ENCODE results near the gene ELOVL6.

The ELOVL6 gene

DNA sequence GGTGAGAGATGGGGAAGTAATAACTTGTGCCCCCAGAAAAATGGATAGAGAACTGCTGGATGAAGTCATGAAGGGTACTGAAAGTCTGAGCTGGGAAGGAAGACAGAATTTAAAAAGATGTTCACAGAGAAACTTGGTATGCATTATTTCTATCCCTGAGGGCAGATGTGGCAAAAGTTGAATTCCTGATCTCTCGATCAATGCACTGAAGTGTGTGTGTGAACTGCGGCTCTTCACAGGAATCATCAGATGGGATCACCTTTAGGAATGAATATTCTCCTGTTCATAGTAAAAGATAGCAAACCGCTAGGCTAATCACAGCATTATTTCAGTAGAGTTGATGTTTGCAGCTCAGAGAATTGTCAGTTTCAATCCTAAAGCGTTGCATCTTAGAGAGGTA lies 86.4 kb downstream of the ELOVL6 start:
- Histone ChIP-seq H3K27ac (no peak overlapping the region), H3K4me3 (no peak overlapping the region)
- TF ChIP-seq CTCF (IDR thresholded peaks at IDR 0.05): no peak
- DNase-seq (ENCODE audit: low spot score): no peak

- Histone ChIP-seq H3K4me3 (no peak overlapping the region), H3K27ac (no peak overlapping the region)
- DNase-seq (ENCODE audit: low spot score): no peak
- no peak for TF ChIP-seq CTCF (IDR thresholded peaks at IDR 0.05)
Observed at GRCh38 chr4:110109455-110109854, 89.0 kb downstream of the ELOVL6 start.

- Histone ChIP-seq H3K27ac (no peak overlapping the region), H3K4me3 (no peak overlapping the region)
- DNase-seq (ENCODE audit: low spot score): no peak
- no peak for TF ChIP-seq CTCF (IDR thresholded peaks at IDR 0.05)
Observed at GRCh38 chr4:110108960-110109359, 89.5 kb downstream of the ELOVL6 start.

DNA sequence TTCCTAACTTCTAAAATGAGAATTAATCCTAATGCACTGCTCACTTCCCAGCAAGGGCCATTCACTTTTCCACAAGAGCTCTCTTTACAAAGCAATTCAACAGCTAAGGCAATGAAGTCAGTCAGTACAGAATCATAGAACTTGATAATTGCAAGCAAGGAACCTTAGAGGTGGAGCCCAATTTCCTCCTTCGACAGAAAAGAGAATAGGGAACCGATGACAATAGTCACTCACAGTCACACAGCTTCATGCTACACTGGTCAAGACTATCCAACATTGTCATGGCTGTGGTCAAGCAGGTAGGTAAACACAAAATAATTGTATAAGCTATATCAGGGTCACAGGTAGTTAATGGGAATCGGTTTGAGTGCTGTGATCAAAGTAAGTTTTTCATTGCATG lies 90.0 kb downstream of the ELOVL6 start:
- no peak overlapping the region for H3K27ac ChIP-seq
- no peak for TF ChIP-seq CTCF (IDR thresholded peaks at IDR 0.05)
- DNase-seq (ENCODE audit: low spot score): no peak
- H3K4me3 ChIP-seq: no peak overlapping the region

DNA sequence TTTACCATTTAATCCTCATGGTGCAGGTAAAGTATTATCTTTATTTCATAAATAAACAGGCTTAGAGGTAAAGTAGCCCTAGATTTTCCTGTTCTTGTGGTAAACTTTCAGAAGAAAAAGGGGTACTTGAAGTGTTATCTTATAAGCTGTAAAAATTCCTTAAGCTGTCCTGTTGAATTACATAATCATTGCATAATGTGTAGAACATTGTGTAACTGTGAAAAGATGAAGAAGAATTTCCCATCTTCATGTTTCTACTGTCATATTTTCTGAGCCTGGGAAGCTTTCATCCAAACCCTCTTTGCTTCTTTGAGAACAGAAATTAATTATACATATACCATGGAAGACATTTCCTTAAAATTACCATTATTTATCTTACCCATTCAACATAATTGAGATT lies 90.5 kb downstream of the ELOVL6 start:
- no peak for TF ChIP-seq CTCF (IDR thresholded peaks at IDR 0.05)
- Histone ChIP-seq H3K27ac (no peak overlapping the region), H3K4me3 (no peak overlapping the region)
- DNase-seq (ENCODE audit: low spot score): no peak

- no peak for TF ChIP-seq CTCF (IDR thresholded peaks at IDR 0.05)
- Histone ChIP-seq H3K27ac (no peak overlapping the region), H3K4me3 (no peak overlapping the region)
- DNase-seq (ENCODE audit: low spot score): no peak
Observed at GRCh38 chr4:110106931-110107296, 91.5 kb downstream of the ELOVL6 start.

DNA sequence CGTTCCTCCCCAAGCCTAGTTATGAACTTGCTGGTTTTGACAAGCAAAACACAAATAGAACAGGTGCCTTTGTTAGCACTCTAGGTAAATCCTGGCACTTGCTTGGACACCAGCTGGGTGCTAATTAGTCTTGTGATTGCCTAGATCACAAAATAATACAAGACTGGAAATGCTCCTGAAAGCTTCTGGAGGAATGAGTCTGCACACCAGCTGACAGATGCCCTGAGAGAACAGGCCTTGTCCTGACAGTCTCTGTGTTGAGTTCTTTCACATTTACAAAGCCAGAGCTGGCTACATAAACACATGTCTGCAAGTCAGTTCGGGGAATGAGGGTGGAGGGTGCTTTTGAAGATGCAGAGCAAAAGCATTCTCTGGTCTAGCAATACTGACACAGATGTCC lies 93.8 kb downstream of the ELOVL6 start:
- Histone ChIP-seq H3K27ac (no peak overlapping the region), H3K4me3 (no peak overlapping the region)
- no peak for TF ChIP-seq CTCF (IDR thresholded peaks at IDR 0.05)
- no peak for DNase-seq (ENCODE audit: low spot score)
